ENCODE data around the gene TP53TG5.

The TP53TG5 gene

DNA sequence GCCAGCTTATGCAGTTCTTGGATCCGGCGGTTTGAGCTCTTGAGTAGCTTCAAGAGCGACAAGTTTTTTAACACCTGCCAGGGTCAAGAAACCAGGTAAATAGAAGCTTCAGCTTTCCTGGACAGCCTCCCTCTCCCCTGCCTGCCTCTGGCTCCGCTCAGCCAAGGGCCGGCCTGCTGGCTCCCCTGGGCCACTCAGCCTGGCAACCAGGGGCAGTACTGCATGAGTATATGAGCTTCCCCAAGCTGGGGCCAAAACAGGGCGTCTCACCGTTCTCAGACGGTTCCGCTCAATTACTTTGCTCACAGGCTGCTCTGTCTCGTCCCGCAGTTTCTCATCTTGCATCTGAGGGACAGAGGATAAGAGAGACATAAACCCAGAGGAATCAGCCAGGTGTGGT lies 856 bp downstream of the TP53TG5 start:
- no peaks in the 10 kb centered on the region for H3K79me2 ChIP-seq (ENCODE audit: control insufficient read depth, low read length)
- H3K4me2 ChIP-seq (ENCODE audit: low read length), result no peak overlapping the region
- peaks cover 14% of the 10 kb centered on the region for H3K4me1 ChIP-seq (ENCODE audit: control insufficient read depth, low read length)
- H3K36me3 ChIP-seq (ENCODE audit: control insufficient read depth, low read length), result no peaks in the 10 kb centered on the region
- H3F3A ChIP-seq (ENCODE audit: control insufficient read depth, insufficient read depth), result no peaks in the 10 kb centered on the region
- H3K9me3 ChIP-seq (ENCODE audit: control insufficient read depth, insufficient read depth, low read length), result no peaks in the 10 kb centered on the region
- H3K9me2 ChIP-seq (replicated peaks; ENCODE audit: control insufficient read depth, low read length), result no peaks in the 10 kb centered on the region
- no peaks in the 10 kb centered on the region for H4K20me1 ChIP-seq (ENCODE audit: control insufficient read depth, insufficient read depth, low read depth, low read length)
- no peaks in the 10 kb centered on the region for H3K27me3 ChIP-seq (ENCODE audit: control insufficient read depth, low read length)
- TF ChIP-seq EZH2phosphoT487 (IDR thresholded peaks at IDR 0.05; ENCODE audit: borderline replicate concordance, low read length), result no peak
- TF ChIP-seq, protein P1, sequence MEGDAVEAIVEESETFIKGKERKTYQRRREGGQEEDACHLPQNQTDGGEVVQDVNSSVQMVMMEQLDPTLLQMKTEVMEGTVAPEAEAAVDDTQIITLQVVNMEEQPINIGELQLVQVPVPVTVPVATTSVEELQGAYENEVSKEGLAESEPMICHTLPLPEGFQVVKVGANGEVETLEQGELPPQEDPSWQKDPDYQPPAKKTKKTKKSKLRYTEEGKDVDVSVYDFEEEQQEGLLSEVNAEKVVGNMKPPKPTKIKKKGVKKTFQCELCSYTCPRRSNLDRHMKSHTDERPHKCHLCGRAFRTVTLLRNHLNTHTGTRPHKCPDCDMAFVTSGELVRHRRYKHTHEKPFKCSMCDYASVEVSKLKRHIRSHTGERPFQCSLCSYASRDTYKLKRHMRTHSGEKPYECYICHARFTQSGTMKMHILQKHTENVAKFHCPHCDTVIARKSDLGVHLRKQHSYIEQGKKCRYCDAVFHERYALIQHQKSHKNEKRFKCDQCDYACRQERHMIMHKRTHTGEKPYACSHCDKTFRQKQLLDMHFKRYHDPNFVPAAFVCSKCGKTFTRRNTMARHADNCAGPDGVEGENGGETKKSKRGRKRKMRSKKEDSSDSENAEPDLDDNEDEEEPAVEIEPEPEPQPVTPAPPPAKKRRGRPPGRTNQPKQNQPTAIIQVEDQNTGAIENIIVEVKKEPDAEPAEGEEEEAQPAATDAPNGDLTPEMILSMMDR (IDR thresholded peaks at IDR 0.05; ENCODE audit: low read depth, low read length, poor library complexity, severe bottlenecking), result no peak
- H3K4me3 ChIP-seq (ENCODE audit: low read length), result no peak overlapping the region
- no peak overlapping the region for H3K27ac ChIP-seq (ENCODE audit: low read depth, low read length)

DNA sequence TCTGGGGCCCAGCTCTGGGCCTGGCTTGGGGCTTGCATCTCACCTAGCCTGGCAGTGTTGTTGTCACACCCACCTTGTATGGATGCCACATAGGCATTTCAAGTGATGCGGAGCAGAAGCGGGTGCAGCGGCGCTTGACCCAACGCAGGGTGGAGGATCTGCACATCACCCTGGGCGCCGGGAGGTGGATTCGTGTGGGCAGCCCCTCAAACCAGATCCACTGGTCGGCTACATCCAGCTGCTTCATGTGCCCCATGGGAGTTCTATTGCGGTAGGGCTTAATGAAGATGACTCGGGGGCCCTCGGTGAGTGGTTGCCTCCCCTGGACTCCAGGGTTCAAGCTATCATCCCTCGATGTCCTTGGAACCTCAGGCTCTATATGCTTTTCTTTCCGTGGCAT lies 3.2 kb downstream of the TP53TG5 start:
- H3K79me2 ChIP-seq (ENCODE audit: control insufficient read depth, low read length), result no peaks in the 10 kb centered on the region
- H4K20me1 ChIP-seq (ENCODE audit: control insufficient read depth, insufficient read depth, low read depth, low read length), result no peaks in the 10 kb centered on the region
- H3K4me3 ChIP-seq (ENCODE audit: low read length), result no peak overlapping the region
- no peaks in the 10 kb centered on the region for H3K27me3 ChIP-seq (ENCODE audit: control insufficient read depth, low read length)
- peaks cover 6% of the 10 kb centered on the region for H3F3A ChIP-seq (ENCODE audit: control insufficient read depth, insufficient read depth)
- no peak overlapping the region for H3K4me2 ChIP-seq (ENCODE audit: low read length)
- H3K4me1 ChIP-seq (ENCODE audit: control insufficient read depth, low read length), result peaks cover 21% of the 10 kb centered on the region
- no peaks in the 10 kb centered on the region for H3K9me2 ChIP-seq (replicated peaks; ENCODE audit: control insufficient read depth, low read length)
- H3K9me3 ChIP-seq (ENCODE audit: control insufficient read depth, insufficient read depth, low read length), result no peaks in the 10 kb centered on the region
- no peaks in the 10 kb centered on the region for H3K36me3 ChIP-seq (ENCODE audit: control insufficient read depth, low read length)
- H3K27ac ChIP-seq (ENCODE audit: low read depth, low read length), result no peak overlapping the region
- TF ChIP-seq EZH2phosphoT487 (IDR thresholded peaks at IDR 0.05; ENCODE audit: borderline replicate concordance, low read length), result no peak
- TF ChIP-seq, protein P1 (IDR thresholded peaks at IDR 0.05; ENCODE audit: low read depth, low read length, poor library complexity, severe bottlenecking), result no peak

DNA sequence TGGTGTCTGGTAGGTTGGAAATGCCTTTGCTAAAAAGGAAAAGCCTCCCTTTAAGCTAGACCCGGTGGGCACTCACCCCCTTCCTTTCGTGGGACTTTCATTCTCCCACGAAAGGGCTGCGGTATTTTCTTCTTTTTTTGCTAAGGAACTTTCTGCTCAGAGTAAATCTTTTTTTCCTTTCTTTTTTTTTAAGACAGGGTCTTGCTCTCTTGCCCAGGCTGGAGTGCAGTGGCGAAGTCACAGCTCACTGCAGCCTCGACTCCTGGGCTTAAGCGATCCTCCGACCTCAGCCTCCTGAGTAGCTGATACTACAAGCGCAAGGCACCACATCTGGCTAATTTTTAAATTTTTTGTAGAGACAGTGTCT lies 4.0 kb downstream of the TP53TG5 start:
- H3K79me2 ChIP-seq (ENCODE audit: control insufficient read depth, low read length), result peaks cover 1% of the 10 kb centered on the region; the same call in 1 of the 2 replicates
- peaks cover 1% of the 10 kb centered on the region for H3K36me3 ChIP-seq (ENCODE audit: control insufficient read depth, low read length)
- no peaks in the 10 kb centered on the region for H3K9me3 ChIP-seq (ENCODE audit: control insufficient read depth, insufficient read depth, low read length)
- TF ChIP-seq, protein P1 (IDR thresholded peaks at IDR 0.05; ENCODE audit: low read depth, low read length, poor library complexity, severe bottlenecking), result no peak
- TF ChIP-seq EZH2phosphoT487 (IDR thresholded peaks at IDR 0.05; ENCODE audit: borderline replicate concordance, low read length), result no peak
- H3K27me3 ChIP-seq (ENCODE audit: control insufficient read depth, low read length), result no peaks in the 10 kb centered on the region
- H3K4me1 ChIP-seq (ENCODE audit: control insufficient read depth, low read length), result peaks cover 26% of the 10 kb centered on the region
- peak overlapping the region; percentile 73 for H3K4me2 ChIP-seq (ENCODE audit: low read length)
- H3K27ac ChIP-seq (ENCODE audit: low read depth, low read length), result no peak overlapping the region
- peak overlapping the region; percentile 69 for H3K4me3 ChIP-seq (ENCODE audit: low read length)
- H4K20me1 ChIP-seq (ENCODE audit: control insufficient read depth, insufficient read depth, low read depth, low read length), result peaks cover under 1% of the 10 kb centered on the region; the same call in 1 of the 2 replicates
- peaks cover 7% of the 10 kb centered on the region for H3F3A ChIP-seq (ENCODE audit: control insufficient read depth, insufficient read depth)
- H3K9me2 ChIP-seq (replicated peaks; ENCODE audit: control insufficient read depth, low read length), result no peaks in the 10 kb centered on the region

All from DOHH2 (cell line).